ENCODE data around the gene AUTS2. TPM values are rescaled to one million over a fixed set of nuclear protein-coding genes. Genes with fewer than 3 reads are reported as not detected.
A peak's percentile ranks its signal among the peaks of the same experiment; 100 is the strongest.

The AUTS2 gene
- total RNA-seq, 5 donors from 2014 or later (not counting 1 experiment from before 2014, with no cell fraction given) = 10.6 to 66.2 (median 37.6) TPM

- Mint-ChIP-seq H3K36me3 (peaks cover 7% of the 10 kb centered on the region), H3K27me3 (no peaks in the 10 kb centered on the region), H3K27ac (no peak overlapping the region), H3K4me1 (peaks cover 3 to 19% (median 19%) of the 10 kb centered on the region in 3 donors), H3K4me3 (no peak overlapping the region), H3K9me3 (peaks cover 0 to 6% (median 0%) of the 10 kb centered on the region in 3 donors)
- no peak for ATAC-seq (replicated peaks in 1 of 4)
- POLR2A ChIA-PET = no interaction called here
- WGBS (ENCODE audit: insufficient coverage) = 87% methylated on average over 3 of the region's 5 CpGs
- H3K27me3 ChIP-seq (replicated peaks in 1 of 2; ENCODE audit: control insufficient read depth in 2 of 2, extremely low read depth in 1 of 2, insufficient read depth in 2 of 2, low read length in 1 of 2) = no peaks in the 10 kb centered on the region
- CTCF ChIA-PET = no interaction called here
- no peak overlapping the region for H3K27ac ChIP-seq (ENCODE audit: low read length)
- no peaks in the 10 kb centered on the region for H3K36me3 ChIP-seq (ENCODE audit: control insufficient read depth in 2 of 2, extremely low read depth in 1 of 2, insufficient read depth in 1 of 2, low read length in 1 of 2)
- no peak for DNase-seq
- H3K4me3 ChIP-seq (ENCODE audit: control insufficient read depth in 1 of 2, extremely low read depth in 1 of 2, low read length in 1 of 2) = no peak overlapping the region
- H3K9me3 ChIP-seq = no peaks in the 10 kb centered on the region
- peaks cover 13 to 23% of the 10 kb centered on the region in 2 experiments for H3K4me1 ChIP-seq (ENCODE audit: control insufficient read depth in 1 of 2, extremely low read depth in 1 of 2, insufficient read depth in 2 of 2, low read length in 2 of 2)
Observed at GRCh38 chr7:70712942-70713341, 1114.7 kb downstream of the AUTS2 start.

GRCh38 chr7:70714506-70715038 is 1116.3 kb downstream of the AUTS2 start:
- no peak overlapping the region for H3K4me3 Mint-ChIP-seq
- CTCF ChIA-PET = interaction anchor here in 1 of 2 donors (1.4 kb wide), 1 partner anchor 8 kb away, joined by 3 read pairs; no protein-coding TSS in a partner anchor
- H3K27ac Mint-ChIP-seq = no peak overlapping the region

GRCh38 chr7:70717553-70718329 is 1119.5 kb downstream of the AUTS2 start:
- CTCF ChIA-PET = interaction anchor here (0.5 to 0.7 kb wide), 2 partner anchors 154 to 1117 kb away, joined by 7 to 8 read pairs; no protein-coding TSS in a partner anchor
- no peak for ATAC-seq (replicated peaks in 1 of 4)
- Mint-ChIP-seq H3K4me1 (peaks cover 18 to 44% (median 35%) of the 10 kb centered on the region in 3 donors), H3K9me3 (peaks cover 0 to 6% (median 0%) of the 10 kb centered on the region in 3 donors), H3K4me3 (no peak overlapping the region), H3K27me3 (no peaks in the 10 kb centered on the region), H3K27ac (no peak overlapping the region), H3K36me3 (peaks cover 7% of the 10 kb centered on the region)
- no peaks in the 10 kb centered on the region for H3K36me3 ChIP-seq (ENCODE audit: control insufficient read depth in 2 of 2, extremely low read depth in 1 of 2, insufficient read depth in 1 of 2, low read length in 1 of 2)
- no peak overlapping the region for H3K27ac ChIP-seq (ENCODE audit: low read length)
- POLR2A ChIA-PET = interaction anchor here in 1 of 2 donors (0.6 kb wide), 1 partner anchor 25 kb away, joined by 3 read pairs; no protein-coding TSS in a partner anchor
- no peaks in the 10 kb centered on the region for H3K27me3 ChIP-seq (replicated peaks in 1 of 2; ENCODE audit: control insufficient read depth in 2 of 2, extremely low read depth in 1 of 2, insufficient read depth in 2 of 2, low read length in 1 of 2)
- 77% methylated on average over 6 of the region's 9 CpGs for WGBS (ENCODE audit: insufficient coverage)
- H3K4me1 ChIP-seq (ENCODE audit: control insufficient read depth in 1 of 2, extremely low read depth in 1 of 2, insufficient read depth in 2 of 2, low read length in 2 of 2) = peaks cover 20 to 28% of the 10 kb centered on the region in 2 experiments
- no peak for DNase-seq
- no peaks in the 10 kb centered on the region for H3K9me3 ChIP-seq
- H3K4me3 ChIP-seq (ENCODE audit: control insufficient read depth in 1 of 2, extremely low read depth in 1 of 2, low read length in 1 of 2) = no peak overlapping the region

More at GRCh38 chr7:70714506-70715038, 1116.3 kb downstream of the AUTS2 start:
- Histone ChIP-seq H3K36me3 (ENCODE audit: control insufficient read depth in 2 of 2, extremely low read depth in 1 of 2, insufficient read depth in 1 of 2, low read length in 1 of 2) (no peaks in the 10 kb centered on the region), H3K4me3 (ENCODE audit: control insufficient read depth in 1 of 2, extremely low read depth in 1 of 2, low read length in 1 of 2) (no peak overlapping the region), H3K9me3 (no peaks in the 10 kb centered on the region), H3K4me1 (ENCODE audit: control insufficient read depth in 1 of 2, extremely low read depth in 1 of 2, insufficient read depth in 2 of 2, low read length in 2 of 2) (peaks cover 14 to 29% of the 10 kb centered on the region in 2 experiments), H3K27ac (ENCODE audit: low read length) (no peak overlapping the region), H3K27me3 (replicated peaks in 1 of 2; ENCODE audit: control insufficient read depth in 2 of 2, extremely low read depth in 1 of 2, insufficient read depth in 2 of 2, low read length in 1 of 2) (no peaks in the 10 kb centered on the region)
- Mint-ChIP-seq H3K27me3 (no peaks in the 10 kb centered on the region), H3K4me1 (peaks cover 7 to 33% (median 27%) of the 10 kb centered on the region in 3 donors), H3K36me3 (peaks cover 7% of the 10 kb centered on the region), H3K9me3 (peaks cover 0 to 6% (median 0%) of the 10 kb centered on the region in 3 donors)
- ATAC-seq (replicated peaks in 1 of 4) (no peak), DNase-seq (no peak)
- POLR2A ChIA-PET = no interaction called here
- WGBS (ENCODE audit: insufficient coverage) = 95% methylated on average over 4 of the region's 6 CpGs

- Mint-ChIP-seq H3K9me3 (peaks cover 0 to 6% (median 0%) of the 10 kb centered on the region in 3 donors), H3K4me3 (no peak overlapping the region), H3K27ac (no peak overlapping the region), H3K27me3 (no peaks in the 10 kb centered on the region), H3K4me1 (peaks cover 18 to 49% (median 35%) of the 10 kb centered on the region in 3 donors), H3K36me3 (peaks cover 4% of the 10 kb centered on the region)
- ATAC-seq (replicated peaks in 1 of 4) (no peak), DNase-seq (no peak)
- Histone ChIP-seq H3K4me3 (ENCODE audit: control insufficient read depth in 1 of 2, extremely low read depth in 1 of 2, low read length in 1 of 2) (no peak overlapping the region), H3K36me3 (ENCODE audit: control insufficient read depth in 2 of 2, extremely low read depth in 1 of 2, insufficient read depth in 1 of 2, low read length in 1 of 2) (no peaks in the 10 kb centered on the region), H3K9me3 (no peaks in the 10 kb centered on the region), H3K27me3 (replicated peaks in 1 of 2; ENCODE audit: control insufficient read depth in 2 of 2, extremely low read depth in 1 of 2, insufficient read depth in 2 of 2, low read length in 1 of 2) (no peaks in the 10 kb centered on the region), H3K4me1 (ENCODE audit: control insufficient read depth in 1 of 2, extremely low read depth in 1 of 2, insufficient read depth in 2 of 2, low read length in 2 of 2) (peaks cover 25 to 31% of the 10 kb centered on the region in 2 experiments), H3K27ac (ENCODE audit: low read length) (no peak overlapping the region)
- WGBS (ENCODE audit: insufficient coverage) = 100% methylated on average over 1 of the region's 7 CpGs
- CTCF ChIA-PET = no interaction called here
- POLR2A ChIA-PET = no interaction called here
Observed at GRCh38 chr7:70719125-70719524, 1120.8 kb downstream of the AUTS2 start.

GRCh38 chr7:70720191-70720873 is 1122.1 kb downstream of the AUTS2 start:
- H3K4me3 Mint-ChIP-seq = no peak overlapping the region
- POLR2A ChIA-PET = no interaction called here
- H3K4me1 Mint-ChIP-seq = peaks cover 18 to 51% (median 38%) of the 10 kb centered on the region in 3 donors

GRCh38 chr7:70721500-70721899 is 1123.2 kb downstream of the AUTS2 start:
- H3K9me3 Mint-ChIP-seq = peaks cover 0 to 4% (median 0%) of the 10 kb centered on the region in 3 donors
- DNase-seq = no peak
- H3K27ac Mint-ChIP-seq = no peak overlapping the region
- Histone ChIP-seq H3K4me3 (ENCODE audit: control insufficient read depth in 1 of 2, extremely low read depth in 1 of 2, low read length in 1 of 2) (no peak overlapping the region), H3K9me3 (no peaks in the 10 kb centered on the region), H3K36me3 (ENCODE audit: control insufficient read depth in 2 of 2, extremely low read depth in 1 of 2, insufficient read depth in 1 of 2, low read length in 1 of 2) (no peaks in the 10 kb centered on the region), H3K27me3 (replicated peaks in 1 of 2; ENCODE audit: control insufficient read depth in 2 of 2, extremely low read depth in 1 of 2, insufficient read depth in 2 of 2, low read length in 1 of 2) (no peaks in the 10 kb centered on the region), H3K27ac (ENCODE audit: low read length) (no peak overlapping the region), H3K4me1 (ENCODE audit: control insufficient read depth in 1 of 2, extremely low read depth in 1 of 2, insufficient read depth in 2 of 2, low read length in 2 of 2) (peaks cover 25 to 26% of the 10 kb centered on the region in 2 experiments)
- no peak overlapping the region for H3K4me3 Mint-ChIP-seq
- H3K4me1 Mint-ChIP-seq = peaks cover 18 to 52% (median 39%) of the 10 kb centered on the region in 3 donors
- ATAC-seq (replicated peaks in 1 of 4) = no peak
- POLR2A ChIA-PET = interaction anchor here in 1 of 2 donors (0.6 kb wide), 2 partner anchors 140 to 274 kb away, joined by 4 to 5 read pairs; no protein-coding TSS in a partner anchor
- no CpG with 5 or more reads among the region's 1 CpG for WGBS (ENCODE audit: insufficient coverage)
- H3K27me3 Mint-ChIP-seq = no peaks in the 10 kb centered on the region
- CTCF ChIA-PET = interaction anchor here in 1 of 2 donors (1.2 kb wide), 1 partner anchor 16 kb away, joined by 3 read pairs; no protein-coding TSS in a partner anchor
- H3K36me3 Mint-ChIP-seq = no peaks in the 10 kb centered on the region

More at GRCh38 chr7:70720191-70720873, 1122.1 kb downstream of the AUTS2 start:
- ATAC-seq (replicated peaks in 1 of 4) = no peak
- Histone ChIP-seq H3K9me3 (no peaks in the 10 kb centered on the region), H3K4me1 (ENCODE audit: control insufficient read depth in 1 of 2, extremely low read depth in 1 of 2, insufficient read depth in 2 of 2, low read length in 2 of 2) (peaks cover 25 to 31% of the 10 kb centered on the region in 2 experiments), H3K4me3 (ENCODE audit: control insufficient read depth in 1 of 2, extremely low read depth in 1 of 2, low read length in 1 of 2) (no peak overlapping the region), H3K27ac (ENCODE audit: low read length) (no peak overlapping the region), H3K27me3 (replicated peaks in 1 of 2; ENCODE audit: control insufficient read depth in 2 of 2, extremely low read depth in 1 of 2, insufficient read depth in 2 of 2, low read length in 1 of 2) (no peaks in the 10 kb centered on the region), H3K36me3 (ENCODE audit: control insufficient read depth in 2 of 2, extremely low read depth in 1 of 2, insufficient read depth in 1 of 2, low read length in 1 of 2) (no peaks in the 10 kb centered on the region)
- CTCF ChIA-PET = interaction anchor here in 1 of 2 donors (0.5 kb wide), 1 partner anchor 76 kb away, joined by 9 read pairs; no protein-coding TSS in a partner anchor
- whole genome bisulfite sequencing (ENCODE audit: insufficient coverage) = 10% methylated on average over 2 of the region's 7 CpGs
- Mint-ChIP-seq H3K27ac (peak overlapping the region in 1 of 2 donors; percentile 15), H3K9me3 (peaks cover 0 to 4% (median 0%) of the 10 kb centered on the region in 3 donors), H3K27me3 (no peaks in the 10 kb centered on the region), H3K36me3 (no peaks in the 10 kb centered on the region)
- no peak for DNase-seq

Data from T-cell (primary cell).